GM06990 (cell line): ENCODE results near the gene PRKAG1.

ENCODE experiments used
- DNase-seq: peaks from one replicate; pipeline ENCODE4 v3.0.0-alpha.2; 2011; ENCODE audit not compliant: insufficient read length; ENCODE audit errors: extremely low read depth
- H3K27me3 ChIP-seq: replicated peaks from 2 replicates; pipeline ENCODE4 v1.6.0; 2011; ENCODE audit warnings: low read length; ENCODE audit not compliant: control insufficient read depth, insufficient read depth
- H3K36me3 ChIP-seq: 2 replicates; pipeline ENCODE4 v1.5.1; 2011; ENCODE audit warnings: low read length; ENCODE audit not compliant: control insufficient read depth, insufficient read depth
- H3K4me3 ChIP-seq: replicated peaks from 2 replicates; pipeline ENCODE4 v1.5.1; 2011; ENCODE audit warnings: low read depth, mild to moderate bottlenecking, control low read depth, low read length
- TF ChIP-seq, protein P1 (sequence below): IDR thresholded peaks from 2 replicates; pipeline ENCODE4 v1.5.1; 2011; ENCODE audit warnings: low read length, control low read depth, mild to moderate bottlenecking, inconsistent platforms; ENCODE audit not compliant: insufficient read depth, poor library complexity, severe bottlenecking

The PRKAG1 gene

GRCh38 chr12:49060237-49061156, 41.9 kb upstream of the PRKAG1 start, which contains the start of gene KMT2D:
Gene KMT2D, minus strand, starts transcription at chr12:49060794. Its CDS starts 5,470 bp downstream, at chr12:49055324.
- H3K4me3 ChIP-seq: peak within 1 kb of the TSS; percentile 70
- no peaks in the 10 kb centered on the region for H3K27me3 ChIP-seq
- DNase-seq: peak; percentile 97
- peaks cover 1% of the 10 kb centered on the region for H3K36me3 ChIP-seq
- TF ChIP-seq, protein P1, sequence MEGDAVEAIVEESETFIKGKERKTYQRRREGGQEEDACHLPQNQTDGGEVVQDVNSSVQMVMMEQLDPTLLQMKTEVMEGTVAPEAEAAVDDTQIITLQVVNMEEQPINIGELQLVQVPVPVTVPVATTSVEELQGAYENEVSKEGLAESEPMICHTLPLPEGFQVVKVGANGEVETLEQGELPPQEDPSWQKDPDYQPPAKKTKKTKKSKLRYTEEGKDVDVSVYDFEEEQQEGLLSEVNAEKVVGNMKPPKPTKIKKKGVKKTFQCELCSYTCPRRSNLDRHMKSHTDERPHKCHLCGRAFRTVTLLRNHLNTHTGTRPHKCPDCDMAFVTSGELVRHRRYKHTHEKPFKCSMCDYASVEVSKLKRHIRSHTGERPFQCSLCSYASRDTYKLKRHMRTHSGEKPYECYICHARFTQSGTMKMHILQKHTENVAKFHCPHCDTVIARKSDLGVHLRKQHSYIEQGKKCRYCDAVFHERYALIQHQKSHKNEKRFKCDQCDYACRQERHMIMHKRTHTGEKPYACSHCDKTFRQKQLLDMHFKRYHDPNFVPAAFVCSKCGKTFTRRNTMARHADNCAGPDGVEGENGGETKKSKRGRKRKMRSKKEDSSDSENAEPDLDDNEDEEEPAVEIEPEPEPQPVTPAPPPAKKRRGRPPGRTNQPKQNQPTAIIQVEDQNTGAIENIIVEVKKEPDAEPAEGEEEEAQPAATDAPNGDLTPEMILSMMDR: no peak

DNA sequence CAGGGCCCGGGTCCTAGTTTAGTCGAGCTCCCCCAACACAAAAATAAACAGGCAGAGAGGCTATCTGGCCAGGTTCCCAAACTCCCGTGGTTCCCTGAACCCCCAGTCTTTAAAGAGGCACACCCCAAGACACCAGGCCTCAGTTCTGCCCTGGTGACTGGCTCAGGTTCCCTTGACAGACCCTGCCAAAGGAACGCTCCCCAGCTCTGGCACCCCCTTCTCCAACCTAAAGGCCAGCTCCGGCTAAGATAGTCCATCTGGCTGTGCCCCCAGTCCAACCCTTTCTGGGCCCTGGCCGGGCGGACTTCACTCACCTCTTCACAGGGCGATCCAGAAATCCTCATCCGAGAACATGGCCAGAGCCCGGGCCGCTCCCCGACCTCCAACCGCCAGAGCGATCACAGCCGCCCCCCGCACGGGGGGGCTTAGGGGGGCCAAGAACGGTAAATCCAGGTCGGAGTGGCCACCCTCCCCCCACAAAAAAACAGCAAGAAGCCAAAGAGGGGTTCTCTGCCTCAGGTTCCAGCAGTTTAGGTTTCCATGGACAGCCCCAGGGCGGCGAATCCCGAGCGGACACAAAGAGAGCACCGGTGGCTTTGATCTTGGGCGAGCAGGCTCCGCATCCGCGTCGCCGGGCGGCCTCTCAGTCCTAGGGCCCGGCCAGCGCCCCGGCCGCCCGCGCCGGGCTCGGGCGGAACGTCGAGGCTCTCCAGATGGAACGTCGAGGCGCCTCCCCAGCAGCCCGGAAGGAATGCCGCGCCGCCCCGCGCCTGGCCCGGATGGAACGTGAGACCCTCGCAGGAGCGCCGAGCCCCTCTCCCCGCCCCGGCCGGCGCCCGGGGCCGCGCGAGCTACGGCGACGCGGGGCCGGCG, 41.0 kb upstream of the PRKAG1 start:
- H3K27me3 ChIP-seq: no peaks in the 10 kb centered on the region
- TF ChIP-seq, protein P1: no peak
- H3K36me3 ChIP-seq: peaks cover 2% of the 10 kb centered on the region
- H3K4me3 ChIP-seq: peak overlapping the region; percentile 70
- DNase-seq: peak; percentile 54

GRCh38 chr12:49059045-49059298, 40.4 kb upstream of the PRKAG1 start:
- Histone ChIP-seq H3K36me3 (peaks cover 6% of the 10 kb centered on the region), H3K27me3 (no peaks in the 10 kb centered on the region), H3K4me3 (peak overlapping the region; percentile 70)
- DNase-seq: no peak
- TF ChIP-seq, protein P1: no peak

GRCh38 chr12:49058366-49059044, 39.9 kb upstream of the PRKAG1 start:
- no peak for DNase-seq
- TF ChIP-seq, protein P1: no peak
- H3K4me3 ChIP-seq: peak overlapping the region; percentile 70
- no peaks in the 10 kb centered on the region for H3K27me3 ChIP-seq
- H3K36me3 ChIP-seq: peaks cover 11% of the 10 kb centered on the region

DNA sequence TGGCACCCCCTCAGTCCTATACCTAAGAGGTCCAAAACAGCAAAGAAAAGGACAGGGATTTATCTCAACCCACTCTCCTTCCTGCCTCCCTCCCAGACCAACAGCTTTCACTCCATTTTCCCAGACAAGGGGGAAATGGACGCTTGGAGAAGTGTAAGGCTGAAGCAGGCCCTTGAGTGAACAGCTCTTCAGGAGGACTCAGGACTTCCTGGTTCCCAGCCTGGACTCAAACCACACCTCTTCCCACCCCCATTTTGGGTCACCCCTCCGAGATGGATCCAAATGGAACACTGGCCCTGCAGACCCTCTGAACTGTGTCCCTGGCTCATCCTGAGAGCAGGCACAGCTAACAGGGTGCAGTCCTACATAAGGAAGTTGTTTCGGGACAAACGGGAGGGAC, 39.3 kb upstream of the PRKAG1 start:
- DNase-seq: no peak
- H3K36me3 ChIP-seq: peaks cover 16% of the 10 kb centered on the region
- TF ChIP-seq, protein P1: no peak

More for the DNA sequence above, 39.3 kb upstream of the PRKAG1 start:
- H3K27me3 ChIP-seq: no peaks in the 10 kb centered on the region
- peak overlapping the region; percentile 70 for H3K4me3 ChIP-seq
